Measurements from ENCODE around the gene RNF167.
A peak's percentile ranks its signal among the peaks of the same experiment; 100 is the strongest.

The RNF167 gene

GRCh38 chr17:4948931-4949320 lies 8.9 kb downstream of the RNF167 start:
- no peak for TF ChIP-seq CTCF (IDR thresholded peaks at IDR 0.05; ENCODE audit: insufficient read depth, low read depth, low read length, missing control alignments)
- peak; percentile 91 for DNase-seq (ENCODE audit: low read depth)
- H3K4me3 ChIP-seq (ENCODE audit: low read length): peak overlapping the region; percentile 60

- peak; percentile 80 for DNase-seq (ENCODE audit: low read depth)
- no peak for TF ChIP-seq CTCF (IDR thresholded peaks at IDR 0.05; ENCODE audit: insufficient read depth, low read depth, low read length, missing control alignments)
- peak overlapping the region; percentile 60 for H3K4me3 ChIP-seq (ENCODE audit: low read length)
These were observed 9.4 kb downstream of the RNF167 start for GRCh38 chr17:4949321-4950074.

GRCh38 chr17:4950075-4950745 lies 10.1 kb downstream of the RNF167 start:
- H3K4me3 ChIP-seq (ENCODE audit: low read length): peak overlapping the region; percentile 20
- TF ChIP-seq CTCF (IDR thresholded peaks at IDR 0.05; ENCODE audit: insufficient read depth, low read depth, low read length, missing control alignments): no peak
- no peak for DNase-seq (ENCODE audit: low read depth)

- no peak for TF ChIP-seq CTCF (IDR thresholded peaks at IDR 0.05; ENCODE audit: insufficient read depth, low read depth, low read length, missing control alignments)
- peak within 1 kb of the TSS; percentile 20 for H3K4me3 ChIP-seq (ENCODE audit: low read length)
- no peak for DNase-seq (ENCODE audit: low read depth)
These were observed 10.7 kb downstream of the RNF167 start, which contains the start of gene ENO3 for GRCh38 chr17:4950746-4951204. ENO3 (plus strand) TSS chr17:4951119; CDS start chr17:4951830, 711 bp downstream.

- no peak for TF ChIP-seq CTCF (IDR thresholded peaks at IDR 0.05; ENCODE audit: insufficient read depth, low read depth, low read length, missing control alignments)
- DNase-seq (ENCODE audit: low read depth): no peak
- H3K4me3 ChIP-seq (ENCODE audit: low read length): no peak overlapping the region
These were observed 11.4 kb downstream of the RNF167 start for GRCh38 chr17:4951486-4951885.

GRCh38 chr17:4953451-4953961 lies 13.4 kb downstream of the RNF167 start:
- no peak for TF ChIP-seq CTCF (IDR thresholded peaks at IDR 0.05; ENCODE audit: insufficient read depth, low read depth, low read length, missing control alignments)
- H3K4me3 ChIP-seq (ENCODE audit: low read length): no peak overlapping the region
- DNase-seq (ENCODE audit: low read depth): no peak
